ENCODE results near the gene NTM.

- no peak for TF ChIP-seq CTCF (conservative IDR thresholded peaks at IDR 0.05; ENCODE audit: low read length)
- TF ChIP-seq EZH2phosphoT487 (IDR thresholded peaks at IDR 0.05; ENCODE audit: borderline replicate concordance), result no peak
Observed at GRCh38 chr11:131906963-131907362, 536.5 kb downstream of the NTM start.

All from Loucy (cell line).